ENCODE data around the gene BACH2. TPM values are rescaled to one million over a fixed set of nuclear protein-coding genes. Genes with fewer than 3 reads are reported as not detected.

Gene BACH2
- total and polyA plus RNA-seq, 2 of the 4 experiments (the other 2 are of a cell fraction) = 1.3 to 1.4 TPM

DNA sequence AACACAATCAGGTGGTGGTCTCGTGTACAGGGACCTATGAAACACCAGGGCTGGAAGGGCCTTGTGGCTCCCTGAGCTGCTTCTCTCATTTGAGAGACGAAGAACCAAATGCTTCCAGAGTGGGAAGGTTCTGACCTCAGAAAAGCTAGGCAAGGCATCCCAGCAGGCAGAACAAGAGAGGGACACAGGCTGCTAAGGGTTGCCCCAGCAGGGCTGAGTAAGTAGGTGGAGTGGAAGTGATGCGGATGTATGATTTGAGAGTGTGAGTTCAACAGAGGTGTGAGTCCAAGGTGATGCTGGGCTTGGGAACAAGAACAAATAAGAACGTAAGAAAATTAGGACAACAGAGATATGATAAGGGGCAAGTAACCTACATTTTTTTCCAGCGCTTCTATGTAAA, 147.8 kb downstream of the BACH2 start:
- Histone ChIP-seq H2AFZ (replicated peaks; ENCODE audit: low read length, poor library complexity) (no peak overlapping the region), H3K36me3 (ENCODE audit: control insufficient read depth, insufficient read depth, low read length) (no peaks in the 10 kb centered on the region), H3K56ac (ENCODE audit: extremely low read depth, insufficient read depth, low read length) (no peak overlapping the region), H3K79me1 (ENCODE audit: low read depth in 1 of 2, low read length in 2 of 2) (no peaks in the 10 kb centered on the region), H4K20me1 (ENCODE audit: insufficient read depth, low read length) (no peaks in the 10 kb centered on the region), H3K4me3 (ENCODE audit: insufficient read depth, low read depth, low read length) (no peak overlapping the region), H3K23ac (ENCODE audit: low read depth, low read length) (no peak overlapping the region), H2AK9ac (replicated peaks; ENCODE audit: low read depth, low read length, poor library complexity) (no peak overlapping the region), H3K4ac (ENCODE audit: low read depth, low read length) (no peak overlapping the region), H3K27ac (ENCODE audit: insufficient read depth, low read length) (no peak overlapping the region), H4K8ac (ENCODE audit: low read depth in 2 of 2, low read length in 2 of 2) (no peak overlapping the region), H2BK20ac (ENCODE audit: low read depth, low read length) (no peak overlapping the region), H3K4me1 (ENCODE audit: control insufficient read depth, insufficient read depth, low read length) (peaks cover 6% of the 10 kb centered on the region), H2BK120ac (ENCODE audit: low read depth, low read length) (no peak overlapping the region), H3K14ac (replicated peaks; ENCODE audit: low read depth, low read length) (no peak overlapping the region), H3K27me3 (ENCODE audit: control insufficient read depth, insufficient read depth, low read length) (0 out of 2 replicates have a peak, but pooled peaks cover 1% of the 10 kb centered on the region), H4K91ac (ENCODE audit: insufficient read depth, low read depth, low read length) (no peak overlapping the region), H2BK15ac (ENCODE audit: low read depth, low read length) (no peak overlapping the region), H3K18ac (ENCODE audit: low read depth, low read length) (no peak overlapping the region), H3K9me3 (ENCODE audit: control insufficient read depth, insufficient read depth, low read length) (no peaks in the 10 kb centered on the region), H2AK5ac (ENCODE audit: low read depth, low read length) (no peak overlapping the region), H3K9me1 (ENCODE audit: insufficient read depth, low read length) (no peaks in the 10 kb centered on the region), H4K5ac (ENCODE audit: low read depth, low read length) (no peak overlapping the region), H3K4me2 (ENCODE audit: low read depth, low read length) (no peak overlapping the region), H2BK5ac (ENCODE audit: low read depth, low read length, poor library complexity, severe bottlenecking) (no peak overlapping the region), H3K9ac (ENCODE audit: low read depth, low read length) (no peak overlapping the region)
- ChIA-PET POLR2A (ENCODE audit: unreplicated experiment) (no interaction called here), CTCF (no interaction called here)
- in situ Hi-C loops (cut with MboI; ENCODE audit: low sequenced_read_pairs) (no loop called here), dilution Hi-C loops (cut with HindIII; ENCODE audit: low sequenced_read_pairs, unreplicated experiment) (no loop called here), intact Hi-C loops (cut with micrococcal nuclease) (no loop called here)
- no peak for DNase-seq
- 100% methylated on average over 2 of the region's 5 CpGs; no CpG with 5 or more reads in 1 of the 2 experiments for WGBS, 2 experiments (ENCODE audit: extremely low coverage in 2 of 2, insufficient read length in 1 of 2)
- TF ChIP-seq NFE2L2 (IDR thresholded peaks at IDR 0.05; ENCODE audit: low read depth, low read length) (no peak), RFX5 (IDR thresholded peaks at IDR 0.05; ENCODE audit: low read depth, low read length) (no peak)
- TF ChIP-seq, protein P1, sequence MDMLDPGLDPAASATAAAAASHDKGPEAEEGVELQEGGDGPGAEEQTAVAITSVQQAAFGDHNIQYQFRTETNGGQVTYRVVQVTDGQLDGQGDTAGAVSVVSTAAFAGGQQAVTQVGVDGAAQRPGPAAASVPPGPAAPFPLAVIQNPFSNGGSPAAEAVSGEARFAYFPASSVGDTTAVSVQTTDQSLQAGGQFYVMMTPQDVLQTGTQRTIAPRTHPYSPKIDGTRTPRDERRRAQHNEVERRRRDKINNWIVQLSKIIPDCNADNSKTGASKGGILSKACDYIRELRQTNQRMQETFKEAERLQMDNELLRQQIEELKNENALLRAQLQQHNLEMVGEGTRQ (IDR thresholded peaks at IDR 0.05; ENCODE audit: low read depth, low read length) = no peak
- ATAC-seq (ENCODE audit: low read depth) = no peak
- no TSS peak for BruUV-seq (replicated peaks)
